ENCODE results near the gene ATOSB.

DNA sequence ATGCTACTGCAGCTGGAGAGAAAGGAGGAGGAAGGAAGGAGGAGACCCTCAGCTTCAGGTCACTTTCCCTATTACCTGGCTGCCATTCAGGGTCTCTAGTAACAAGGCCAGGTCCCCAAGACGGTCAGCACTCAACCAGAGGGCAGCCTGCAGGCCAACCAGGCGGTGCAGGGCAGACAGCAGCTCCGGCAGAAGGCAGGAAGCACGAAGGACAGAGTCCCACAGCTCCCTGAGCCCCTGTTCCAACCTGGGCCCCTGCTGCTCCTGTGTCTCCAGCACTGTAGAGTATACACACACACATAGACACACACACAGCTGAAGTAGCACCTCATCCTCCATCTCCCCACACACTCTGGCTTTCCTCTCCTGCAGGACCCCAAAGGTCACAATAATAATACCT is 37.6 kb downstream of the ATOSB start:
- TF ChIP-seq, protein P1, sequence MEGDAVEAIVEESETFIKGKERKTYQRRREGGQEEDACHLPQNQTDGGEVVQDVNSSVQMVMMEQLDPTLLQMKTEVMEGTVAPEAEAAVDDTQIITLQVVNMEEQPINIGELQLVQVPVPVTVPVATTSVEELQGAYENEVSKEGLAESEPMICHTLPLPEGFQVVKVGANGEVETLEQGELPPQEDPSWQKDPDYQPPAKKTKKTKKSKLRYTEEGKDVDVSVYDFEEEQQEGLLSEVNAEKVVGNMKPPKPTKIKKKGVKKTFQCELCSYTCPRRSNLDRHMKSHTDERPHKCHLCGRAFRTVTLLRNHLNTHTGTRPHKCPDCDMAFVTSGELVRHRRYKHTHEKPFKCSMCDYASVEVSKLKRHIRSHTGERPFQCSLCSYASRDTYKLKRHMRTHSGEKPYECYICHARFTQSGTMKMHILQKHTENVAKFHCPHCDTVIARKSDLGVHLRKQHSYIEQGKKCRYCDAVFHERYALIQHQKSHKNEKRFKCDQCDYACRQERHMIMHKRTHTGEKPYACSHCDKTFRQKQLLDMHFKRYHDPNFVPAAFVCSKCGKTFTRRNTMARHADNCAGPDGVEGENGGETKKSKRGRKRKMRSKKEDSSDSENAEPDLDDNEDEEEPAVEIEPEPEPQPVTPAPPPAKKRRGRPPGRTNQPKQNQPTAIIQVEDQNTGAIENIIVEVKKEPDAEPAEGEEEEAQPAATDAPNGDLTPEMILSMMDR (IDR thresholded peaks at IDR 0.05) = no peak
- TF ChIP-seq POLR2A (IDR thresholded peaks at IDR 0.05) (no peak), POLR2AphosphoS5 (IDR thresholded peaks at IDR 0.05) (no peak)

All from stomach (tissue), 4 donors.